Measurements from ENCODE around the gene C11orf86.
A peak's percentile ranks its signal among the peaks of the same experiment; 100 is the strongest.
"Not testable (repeated sequence)": the region's sequence is repeated elsewhere in the genome, so short reads cannot be mapped to it uniquely, and the experiment has no call there.

C11orf86 gene

GRCh38 chr11:66992041-66992440 lies 16.9 kb downstream of the C11orf86 start:
- DNase-seq (ENCODE audit: low read depth) = no peak

- DNase-seq (ENCODE audit: low read depth) = no peak
Observed at GRCh38 chr11:66996609-66997273, 21.6 kb downstream of the C11orf86 start.

GRCh38 chr11:66999555-66999954 lies 24.5 kb downstream of the C11orf86 start:
- no peak for DNase-seq (ENCODE audit: low read depth)

GRCh38 chr11:67001332-67001731 lies 26.2 kb downstream of the C11orf86 start:
- no peak for DNase-seq (ENCODE audit: low read depth)

- no peak for DNase-seq (ENCODE audit: low read depth)
Observed at GRCh38 chr11:67002297-67002913, 27.3 kb downstream of the C11orf86 start.

GRCh38 chr11:67002921-67003411 lies 27.9 kb downstream of the C11orf86 start:
- no peak for DNase-seq (ENCODE audit: low read depth)

GRCh38 chr11:67005200-67005599 lies 30.1 kb downstream of the C11orf86 start:
- not testable (repeated sequence) for DNase-seq (ENCODE audit: low read depth)

GRCh38 chr11:67006029-67006884 lies 31.2 kb downstream of the C11orf86 start:
- no peak for DNase-seq (ENCODE audit: low read depth)

- no peak for DNase-seq (ENCODE audit: low read depth)
Observed at GRCh38 chr11:67007126-67007525, 32.0 kb downstream of the C11orf86 start.

GRCh38 chr11:67010296-67010905 lies 35.3 kb downstream of the C11orf86 start:
- DNase-seq (ENCODE audit: low read depth) = no peak

GRCh38 chr11:67013511-67014045 lies 38.5 kb downstream of the C11orf86 start:
- DNase-seq (ENCODE audit: low read depth) = no peak

GRCh38 chr11:67014343-67014742 lies 39.2 kb downstream of the C11orf86 start:
- DNase-seq (ENCODE audit: low read depth) = no peak

GRCh38 chr11:67015048-67015447 lies 39.9 kb downstream of the C11orf86 start:
- DNase-seq (ENCODE audit: low read depth) = no peak

GRCh38 chr11:67016550-67016949 lies 41.4 kb downstream of the C11orf86 start:
- no peak for DNase-seq (ENCODE audit: low read depth)

- DNase-seq (ENCODE audit: low read depth) = no peak
Observed at GRCh38 chr11:67020949-67021348, 45.8 kb downstream of the C11orf86 start.

GRCh38 chr11:67022341-67022933 lies 47.3 kb downstream of the C11orf86 start:
- no peak for DNase-seq (ENCODE audit: low read depth)

GRCh38 chr11:67022961-67023956 lies 48.2 kb downstream of the C11orf86 start, which contains the start of gene SYT12:
Gene SYT12 (plus strand): TSS chr11:67023134. CDS start chr11:67030145, 7,011 bp downstream.
- no peak for DNase-seq (ENCODE audit: low read depth)

GRCh38 chr11:67023957-67024353 lies 48.9 kb downstream of the C11orf86 start:
- DNase-seq (ENCODE audit: low read depth) = no peak

GRCh38 chr11:67024410-67024809 lies 49.3 kb downstream of the C11orf86 start:
- DNase-seq (ENCODE audit: low read depth) = peak; percentile 10

- DNase-seq (ENCODE audit: low read depth) = no peak
Observed at GRCh38 chr11:67024966-67025365, 49.9 kb downstream of the C11orf86 start.

Measured in T-helper 22 cell (primary cell).